GM12865 (cell line): ENCODE data around the gene VMO1.

Experiments used
- DNase-seq: peaks from one replicate; pipeline ENCODE4 v3.0.0; 2010; ENCODE audit warnings: low read depth
- H3K4me3 ChIP-seq: 2 replicates; pipeline ENCODE4 v1.5.1; 2011; ENCODE audit warnings: mild to moderate bottlenecking, low read depth, low read length, control low read depth
- TF ChIP-seq, protein P1 (sequence below): IDR thresholded peaks from 2 replicates; pipeline ENCODE4 v1.5.1; 2011; ENCODE audit warnings: low read length, control low read depth, low read depth, inconsistent platforms; ENCODE audit not compliant: insufficient read depth; ENCODE audit errors: missing control alignments

VMO1 gene

GRCh38 chr17:4822835-4823234, 36.7 kb upstream of the VMO1 start:
- no peak for DNase-seq
- H3K4me3 ChIP-seq: no peak overlapping the region
- TF ChIP-seq, protein P1, sequence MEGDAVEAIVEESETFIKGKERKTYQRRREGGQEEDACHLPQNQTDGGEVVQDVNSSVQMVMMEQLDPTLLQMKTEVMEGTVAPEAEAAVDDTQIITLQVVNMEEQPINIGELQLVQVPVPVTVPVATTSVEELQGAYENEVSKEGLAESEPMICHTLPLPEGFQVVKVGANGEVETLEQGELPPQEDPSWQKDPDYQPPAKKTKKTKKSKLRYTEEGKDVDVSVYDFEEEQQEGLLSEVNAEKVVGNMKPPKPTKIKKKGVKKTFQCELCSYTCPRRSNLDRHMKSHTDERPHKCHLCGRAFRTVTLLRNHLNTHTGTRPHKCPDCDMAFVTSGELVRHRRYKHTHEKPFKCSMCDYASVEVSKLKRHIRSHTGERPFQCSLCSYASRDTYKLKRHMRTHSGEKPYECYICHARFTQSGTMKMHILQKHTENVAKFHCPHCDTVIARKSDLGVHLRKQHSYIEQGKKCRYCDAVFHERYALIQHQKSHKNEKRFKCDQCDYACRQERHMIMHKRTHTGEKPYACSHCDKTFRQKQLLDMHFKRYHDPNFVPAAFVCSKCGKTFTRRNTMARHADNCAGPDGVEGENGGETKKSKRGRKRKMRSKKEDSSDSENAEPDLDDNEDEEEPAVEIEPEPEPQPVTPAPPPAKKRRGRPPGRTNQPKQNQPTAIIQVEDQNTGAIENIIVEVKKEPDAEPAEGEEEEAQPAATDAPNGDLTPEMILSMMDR: no peak

- TF ChIP-seq, protein P1: no peak
- no peak for DNase-seq
- H3K4me3 ChIP-seq: no peak overlapping the region
Measured at GRCh38 chr17:4818276-4818675, 32.1 kb upstream of the VMO1 start.

DNA sequence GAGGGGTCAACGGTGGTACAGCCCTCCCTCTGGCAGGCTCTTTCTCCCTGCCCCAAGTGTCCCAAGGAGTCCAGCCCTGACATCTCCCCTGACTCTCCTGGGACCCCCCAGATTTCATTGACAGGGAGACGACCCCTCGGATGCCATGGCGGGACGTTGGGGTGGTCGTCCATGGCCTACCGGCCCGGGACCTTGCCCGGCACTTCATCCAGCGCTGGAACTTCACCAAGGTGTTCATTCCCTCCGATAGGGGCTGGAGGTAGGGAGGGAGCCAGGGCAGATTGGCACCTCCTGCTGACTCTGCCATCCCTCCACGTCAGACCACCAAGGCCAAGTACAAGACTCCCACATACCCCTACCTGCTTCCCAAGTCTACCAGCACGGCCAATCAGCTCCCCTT, 30.7 kb upstream of the VMO1 start:
- no peak for DNase-seq
- TF ChIP-seq, protein P1: no peak
- no peak overlapping the region for H3K4me3 ChIP-seq

GRCh38 chr17:4815043-4815675, 29.0 kb upstream of the VMO1 start:
- TF ChIP-seq, protein P1: peak; percentile 7
- DNase-seq: no peak
- no peak overlapping the region for H3K4me3 ChIP-seq

- no peak overlapping the region for H3K4me3 ChIP-seq
- no peak for DNase-seq
- TF ChIP-seq, protein P1: no peak
Measured at GRCh38 chr17:4812690-4813089, 26.5 kb upstream of the VMO1 start.

- TF ChIP-seq, protein P1: no peak
- no peak for DNase-seq
- H3K4me3 ChIP-seq: no peak overlapping the region
Measured at GRCh38 chr17:4811471-4811870, 25.3 kb upstream of the VMO1 start.

DNA sequence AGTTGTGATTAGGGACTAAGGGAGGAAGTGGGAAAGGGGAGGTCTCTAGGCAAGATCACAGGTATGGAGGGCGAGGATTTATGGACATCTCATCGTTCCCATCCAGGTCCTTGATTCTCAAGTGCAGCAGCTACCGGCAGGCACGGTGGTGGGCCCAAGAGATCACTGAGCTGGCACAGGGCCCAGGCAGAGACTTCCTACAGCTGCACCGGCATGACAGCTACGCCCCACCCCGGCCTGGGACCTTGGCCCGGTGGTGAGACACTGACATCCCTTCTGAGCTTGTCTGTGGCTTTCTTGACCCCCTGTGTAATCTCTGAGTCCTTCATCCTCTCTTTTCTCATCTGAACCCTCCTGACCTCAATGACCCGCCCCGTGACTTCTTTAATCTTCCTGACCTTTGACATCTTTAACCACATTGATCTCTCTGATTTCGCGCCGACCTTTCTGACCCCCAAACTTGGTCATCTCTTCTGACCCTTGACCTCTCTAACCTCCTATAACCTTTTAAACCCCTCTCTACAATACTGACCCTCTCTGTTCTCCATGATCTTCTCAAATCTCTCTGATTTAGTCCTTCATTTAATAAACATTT, 24.6 kb upstream of the VMO1 start:
- DNase-seq: no peak
- H3K4me3 ChIP-seq: no peak overlapping the region
- TF ChIP-seq, protein P1: no peak
